Skeletal muscle cell (primary cell): ENCODE results near the gene CA10.

Source experiments
- DNase-seq: peaks from one replicate; pipeline ENCODE4 v3.0.0-alpha.2; 2010; ENCODE audit warnings: low read depth
- H3K4me3 ChIP-seq: 2 replicates; pipeline ENCODE4 v1.5.1; 2011; ENCODE audit warnings: low read depth, mild to moderate bottlenecking, control low read depth, low read length, moderate library complexity

The CA10 gene

GRCh38 chr17:51748749-51749604 is 409.5 kb downstream of the CA10 start:
- no peak overlapping the region for H3K4me3 ChIP-seq
- no peak for DNase-seq

- no peak overlapping the region for H3K4me3 ChIP-seq
- DNase-seq = no peak
Measured at GRCh38 chr17:51746421-51746820, 412.1 kb downstream of the CA10 start.

- no peak overlapping the region for H3K4me3 ChIP-seq
- DNase-seq = no peak
Measured at GRCh38 chr17:51745993-51746392, 412.5 kb downstream of the CA10 start.

GRCh38 chr17:51743477-51743876 is 415.0 kb downstream of the CA10 start:
- DNase-seq = no peak
- no peak overlapping the region for H3K4me3 ChIP-seq

- no peak overlapping the region for H3K4me3 ChIP-seq
- no peak for DNase-seq
Measured at GRCh38 chr17:51742571-51742970, 415.9 kb downstream of the CA10 start.

GRCh38 chr17:51741458-51741857 is 417.1 kb downstream of the CA10 start:
- no peak for DNase-seq
- H3K4me3 ChIP-seq = no peak overlapping the region

GRCh38 chr17:51740531-51740930 is 418.0 kb downstream of the CA10 start:
- H3K4me3 ChIP-seq = no peak overlapping the region
- no peak for DNase-seq

- DNase-seq = no peak
- H3K4me3 ChIP-seq = no peak overlapping the region
Measured at GRCh38 chr17:51739245-51739886, 419.1 kb downstream of the CA10 start.

GRCh38 chr17:51736356-51736755 is 422.2 kb downstream of the CA10 start:
- no peak for DNase-seq
- H3K4me3 ChIP-seq = no peak overlapping the region

GRCh38 chr17:51734976-51735375 is 423.5 kb downstream of the CA10 start:
- DNase-seq = no peak
- no peak overlapping the region for H3K4me3 ChIP-seq

GRCh38 chr17:51734462-51734861 is 424.1 kb downstream of the CA10 start:
- H3K4me3 ChIP-seq = no peak overlapping the region
- no peak for DNase-seq

- DNase-seq = no peak
- no peak overlapping the region for H3K4me3 ChIP-seq
Measured at GRCh38 chr17:51733166-51733565, 425.3 kb downstream of the CA10 start.

- no peak for DNase-seq
Measured at GRCh38 chr17:51731941-51732722, 426.4 kb downstream of the CA10 start.

GRCh38 chr17:51730303-51731050 is 428.0 kb downstream of the CA10 start:
- no peak overlapping the region for H3K4me3 ChIP-seq
- DNase-seq = no peak

More at GRCh38 chr17:51731941-51732722, 426.4 kb downstream of the CA10 start:
- no peak overlapping the region for H3K4me3 ChIP-seq

- DNase-seq = no peak
- no peak overlapping the region for H3K4me3 ChIP-seq
Measured at GRCh38 chr17:51725185-51725584, 433.3 kb downstream of the CA10 start.

GRCh38 chr17:51724043-51724580 is 434.4 kb downstream of the CA10 start:
- H3K4me3 ChIP-seq = no peak overlapping the region
- DNase-seq = no peak

- no peak for DNase-seq
- H3K4me3 ChIP-seq = no peak overlapping the region
Measured at GRCh38 chr17:51722994-51723393, 435.5 kb downstream of the CA10 start.

- no peak overlapping the region for H3K4me3 ChIP-seq
- no peak for DNase-seq
Measured at GRCh38 chr17:51721730-51722129, 436.8 kb downstream of the CA10 start.

- no peak for DNase-seq
Measured at GRCh38 chr17:51720439-51720838, 438.1 kb downstream of the CA10 start.

More at GRCh38 chr17:51720439-51720838, 438.1 kb downstream of the CA10 start:
- no peak overlapping the region for H3K4me3 ChIP-seq
